Posterior vena cava (tissue), 2 donors: ENCODE data around the gene PRM3. TPM values are rescaled to one million over a fixed set of nuclear protein-coding genes. Genes with fewer than 3 reads are reported as not detected.
"Not testable (repeated sequence)": the region's sequence is repeated elsewhere in the genome, so short reads cannot be mapped to it uniquely, and the experiment has no call there.

ENCODE experiments used
- DNase-seq: peaks from one replicate; pipeline ENCODE4 v3.0.0-alpha.2; 2020; ENCODE audit warnings: low spot score
- intact Hi-C, 2 donors: fragments of 100-400 bp; cut with DNase I; formaldehyde crosslinking; loops; one replicate each; pipeline versions ENCODE4 v1.14.1 to v1.14.2; 2022 to 2023
- total RNA-seq, 2 donors: library from RNA; stranded (reverse); fragmentation: NEBNext Ultra II Directional; extraction: Animal tissue kit (Norgen Biotek cat#: 25700); gene quantifications; one replicate each; pipeline ENCODE4 v1.2.1, GENCODE V29; 2021
- donor health status: DM: yes; HTN: yes; CAD: no.
- donor health status: DM: yes; HTN: yes; CAD: no.

The PRM3 gene
- total RNA-seq, 2 donors from 2014 or later: not detected

DNA sequence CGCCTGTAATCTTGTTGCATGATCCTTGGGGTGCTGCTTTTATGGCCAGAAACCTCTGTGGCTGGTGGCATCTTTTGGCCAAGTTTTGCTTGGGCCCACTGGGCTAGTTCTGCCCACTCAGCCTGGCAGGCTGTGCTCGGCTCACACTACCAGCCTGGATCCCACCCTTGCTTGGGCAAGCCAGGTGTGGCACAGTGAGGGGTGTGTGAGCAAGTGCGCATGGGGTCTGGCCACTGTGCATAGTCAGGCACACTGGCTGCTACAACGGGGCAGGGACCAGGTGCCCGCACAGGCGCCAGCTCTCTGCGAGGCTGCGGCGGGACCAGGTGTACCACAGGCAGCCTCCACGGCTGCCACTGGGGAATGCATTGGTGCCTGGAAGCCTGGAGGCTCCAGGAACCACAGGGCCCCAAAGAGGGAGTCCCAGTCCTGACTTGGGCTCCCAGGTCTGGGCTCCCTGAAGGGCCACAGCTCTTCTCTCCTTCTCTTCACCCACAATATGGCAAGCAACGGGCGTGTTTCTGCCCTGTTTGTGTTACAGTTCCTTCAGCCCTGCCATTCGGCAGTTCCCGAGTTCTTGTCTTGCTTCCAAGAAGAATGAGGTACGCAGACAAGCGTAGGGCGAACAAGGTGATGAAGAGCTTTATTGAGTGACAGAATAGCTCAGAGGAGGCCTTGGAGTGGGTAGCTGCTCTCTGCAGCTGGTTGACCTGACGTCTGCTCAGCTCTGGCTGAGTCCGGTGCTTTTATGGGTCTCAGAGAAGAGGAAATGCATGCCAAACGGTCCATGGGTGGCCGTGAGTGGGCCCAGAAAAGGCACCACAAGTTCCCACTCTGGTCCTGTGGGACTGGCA, 34.4 kb upstream of the PRM3 start:
- DNase-seq: no peak
- intact Hi-C loops: no loop called here

DNA sequence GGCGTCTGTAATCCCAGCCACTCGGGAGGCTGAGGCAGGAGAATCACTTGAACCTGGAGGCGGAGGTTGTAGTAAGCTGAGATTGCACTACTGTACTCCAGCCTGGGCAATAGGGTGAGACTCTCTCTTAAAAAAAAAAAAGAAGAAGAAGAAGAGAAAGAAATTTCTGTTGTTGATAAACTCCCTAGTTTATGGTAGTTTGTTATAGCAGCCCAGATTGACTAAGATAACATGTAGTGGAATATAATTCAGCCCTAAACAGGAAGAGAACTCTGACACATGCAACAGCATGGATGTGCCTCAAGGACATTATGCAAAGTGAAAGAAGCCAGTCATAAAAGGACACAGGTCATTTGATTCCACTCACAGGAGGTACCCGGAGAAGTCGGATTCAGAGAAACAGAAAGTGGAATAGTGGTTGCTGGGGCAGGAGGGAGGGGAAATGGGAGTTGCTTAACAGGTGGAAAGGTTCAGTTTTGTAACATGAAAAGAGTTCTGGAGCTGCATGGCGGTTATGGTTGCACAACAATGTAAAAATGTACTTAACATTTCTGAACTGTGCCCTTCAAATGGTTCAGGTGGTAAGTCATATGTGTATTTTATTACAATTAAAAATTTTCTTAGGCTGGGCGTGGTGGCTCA, 33.7 kb upstream of the PRM3 start:
- DNase-seq: no peak
- intact Hi-C loops: no loop called here

DNA sequence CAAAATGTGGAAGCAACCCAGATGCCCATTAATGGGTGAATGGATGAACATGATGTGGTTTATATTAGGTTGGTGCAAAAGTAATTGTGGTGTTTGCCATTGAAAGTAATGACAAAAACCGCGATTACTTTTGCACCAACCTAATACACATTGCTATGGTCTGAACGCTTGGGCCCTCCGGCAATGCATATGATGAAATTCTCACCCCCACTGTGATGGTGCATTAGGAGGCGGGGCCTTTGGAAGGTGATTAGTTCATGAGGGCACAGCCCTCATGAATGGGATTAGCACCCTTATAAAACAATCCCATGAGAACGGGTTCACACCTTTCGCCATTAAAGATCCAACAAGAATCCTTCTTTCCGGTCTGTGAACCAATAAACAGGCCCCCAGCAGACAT, 33.0 kb upstream of the PRM3 start:
- intact Hi-C loops: no loop called here
- DNase-seq: no peak

DNA sequence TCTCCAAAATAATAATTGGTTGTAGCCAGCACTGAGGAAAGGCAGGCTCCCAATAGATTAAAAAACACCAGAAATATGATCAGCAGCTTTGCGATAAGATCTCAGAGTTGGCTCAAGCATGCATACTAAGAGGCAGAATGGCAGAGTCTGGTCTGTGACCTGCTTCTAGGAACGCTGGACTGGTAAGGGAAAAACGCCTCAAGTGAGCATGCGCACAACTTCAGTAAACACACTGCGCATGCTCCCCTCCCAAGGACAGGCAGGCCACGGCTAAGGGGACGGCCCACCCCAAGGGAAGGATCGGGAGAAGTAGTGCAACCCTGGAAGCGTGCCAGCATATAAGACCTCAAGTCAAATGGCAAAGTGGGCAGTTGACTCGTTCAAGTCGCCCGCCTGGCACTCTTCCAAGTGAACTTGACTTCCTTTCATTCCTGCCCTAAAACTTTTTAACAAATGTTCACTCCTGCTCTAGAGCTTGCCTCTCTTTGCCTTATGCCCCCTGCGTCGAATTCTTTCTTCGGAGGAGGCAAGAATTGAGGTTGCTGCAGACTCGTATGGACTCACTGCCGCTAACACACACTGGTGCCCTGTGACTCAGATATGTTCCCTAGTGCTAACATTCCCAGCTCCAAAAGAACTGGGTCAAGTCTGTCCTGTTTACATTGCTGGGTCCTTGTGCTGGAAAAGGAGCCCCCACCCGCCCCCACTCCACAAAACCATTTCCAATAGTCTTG, 30.1 kb upstream of the PRM3 start:
- intact Hi-C loops: no loop called here
- no peak for DNase-seq

DNA sequence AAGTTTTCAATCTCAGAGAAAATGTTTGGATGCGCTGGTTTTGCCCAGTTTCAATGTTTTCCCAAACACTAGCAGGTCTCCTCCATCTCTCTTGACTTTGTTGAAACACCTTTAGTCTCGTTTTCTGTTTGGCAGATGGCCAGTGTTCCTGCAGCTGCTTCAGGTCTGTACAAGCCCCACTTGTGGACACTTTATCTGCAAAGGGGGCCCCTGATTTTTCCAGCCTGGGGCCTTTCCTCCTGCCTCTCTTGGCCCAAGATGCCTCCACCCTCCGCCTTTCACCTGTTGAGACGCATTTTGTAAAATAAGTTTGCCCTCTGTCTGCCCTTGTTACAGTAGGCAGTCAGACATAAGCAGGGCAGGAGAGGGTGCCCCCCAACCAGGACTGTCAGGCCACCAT, 29.5 kb upstream of the PRM3 start:
- DNase-seq: no peak
- intact Hi-C loops: no loop called here

DNA sequence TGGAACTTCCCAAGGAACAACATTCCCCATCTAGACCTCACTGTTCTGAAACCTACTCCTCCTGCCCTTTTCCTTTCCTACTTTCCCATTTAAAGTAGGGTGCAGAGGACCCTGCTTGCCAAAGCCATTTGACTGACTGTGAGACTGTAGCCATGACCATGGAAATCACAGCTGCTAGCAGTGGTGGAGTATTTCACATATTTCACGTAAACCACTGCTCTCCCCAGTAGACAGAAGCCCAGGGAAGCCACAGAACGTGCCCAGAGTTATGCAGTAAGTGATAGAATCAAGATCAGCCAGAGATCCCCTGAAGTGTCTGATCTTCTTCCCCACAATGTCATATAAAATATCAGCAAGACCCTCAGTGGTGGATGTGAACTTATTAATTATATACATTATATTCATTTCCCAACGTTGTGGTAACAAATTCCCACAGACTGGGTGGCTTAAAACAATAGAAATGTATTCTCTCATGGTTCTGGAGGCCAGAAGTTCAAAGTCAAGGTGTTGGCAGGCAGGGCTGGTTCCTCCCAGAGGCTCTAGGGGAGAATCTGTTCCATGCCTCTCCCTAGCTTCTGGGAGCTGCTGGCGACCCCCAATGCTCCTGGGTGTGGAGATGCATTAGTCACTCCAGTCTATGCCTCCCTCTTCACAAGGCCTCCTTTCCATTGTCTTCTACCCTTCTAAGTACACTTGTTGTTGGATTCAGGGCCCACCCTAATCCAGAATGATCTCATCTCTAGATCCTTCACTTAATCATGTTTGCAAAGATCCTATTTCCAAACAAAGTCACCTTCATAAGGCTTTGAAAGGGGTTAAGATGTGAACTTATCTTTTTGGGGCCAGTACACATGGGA, 28.4 kb upstream of the PRM3 start:
- intact Hi-C loops: no loop called here
- no peak for DNase-seq

DNA sequence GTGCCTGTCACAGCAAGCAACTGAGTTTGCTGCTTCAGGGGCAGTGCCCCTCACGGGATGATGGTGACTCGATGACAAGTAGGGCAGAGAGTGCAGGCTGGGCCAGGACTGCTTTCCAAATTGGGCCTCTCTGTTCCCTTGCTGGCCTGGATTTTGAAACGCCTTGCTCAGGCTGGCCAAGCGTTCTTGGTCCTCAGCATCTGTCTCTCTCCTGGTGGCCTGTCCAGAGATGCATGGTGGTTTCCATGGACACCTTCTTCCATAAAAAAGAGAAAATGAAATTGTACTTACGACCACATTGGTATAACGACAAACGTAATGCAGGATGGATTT, 27.1 kb upstream of the PRM3 start:
- no peak for DNase-seq
- intact Hi-C loops: no loop called here

DNA sequence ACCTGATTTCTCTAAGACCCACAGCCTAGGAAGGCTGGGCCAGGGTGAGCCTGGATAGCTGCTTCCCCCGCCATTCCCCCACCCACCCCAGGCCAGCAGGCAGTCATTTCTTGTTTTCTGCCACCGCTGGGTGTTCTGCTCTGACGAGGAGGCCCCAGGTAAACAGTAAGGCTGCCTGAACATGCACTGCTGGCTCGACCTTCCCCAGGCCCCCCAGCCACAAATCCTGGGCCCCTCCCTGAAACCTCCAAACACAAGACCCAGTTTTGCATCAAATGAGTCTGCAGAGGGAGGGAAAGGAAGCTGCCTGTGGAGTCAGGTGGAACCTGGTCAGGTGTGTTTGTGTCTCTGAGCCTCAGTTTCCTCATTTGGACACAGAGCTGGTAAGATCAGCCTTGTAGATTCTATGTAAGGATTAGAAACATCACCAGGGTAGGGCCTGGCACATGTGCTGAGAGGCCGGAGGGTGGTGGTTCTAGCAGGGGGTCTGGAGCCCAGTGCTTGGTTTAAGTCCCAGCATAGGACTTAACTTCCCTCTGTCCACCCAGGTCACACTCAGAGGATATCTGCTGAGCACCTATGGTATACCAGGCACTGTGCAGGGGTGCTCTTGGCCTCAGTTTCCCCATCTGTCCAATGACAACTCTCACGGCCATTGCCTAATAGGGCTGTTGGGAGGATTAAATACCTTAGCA, 26.6 kb upstream of the PRM3 start:
- intact Hi-C loops: no loop called here
- no peak for DNase-seq

DNA sequence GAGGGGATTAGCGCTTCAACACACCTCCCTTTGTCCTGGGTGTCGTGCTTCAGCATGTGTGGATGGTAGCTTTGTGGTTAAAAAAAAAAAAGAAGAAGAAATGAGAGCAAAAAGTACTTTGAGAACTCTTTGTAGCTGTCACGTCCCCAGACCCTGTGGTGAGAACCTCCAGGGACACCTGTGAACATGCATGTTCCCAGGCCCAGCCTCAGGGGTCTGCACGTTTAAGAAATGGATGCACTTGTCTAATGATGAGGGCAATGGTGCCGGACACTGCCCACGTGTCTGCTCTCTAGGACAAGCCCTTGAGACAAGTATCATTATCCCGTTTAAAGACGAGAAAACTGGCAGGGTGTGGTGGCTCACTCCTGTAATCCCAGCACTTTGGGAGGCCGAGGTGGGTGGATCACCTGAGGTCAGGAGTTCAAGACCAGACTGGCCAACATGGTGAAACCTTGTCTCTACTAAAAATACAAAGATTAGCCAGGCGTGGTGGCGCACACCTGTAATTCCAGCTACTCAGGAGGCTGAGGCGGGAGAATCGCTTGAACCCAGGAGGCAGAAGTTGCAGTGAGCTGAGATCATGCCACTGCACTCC, 25.6 kb upstream of the PRM3 start:
- DNase-seq, intact Hi-C loops: not testable (repeated sequence)

DNA sequence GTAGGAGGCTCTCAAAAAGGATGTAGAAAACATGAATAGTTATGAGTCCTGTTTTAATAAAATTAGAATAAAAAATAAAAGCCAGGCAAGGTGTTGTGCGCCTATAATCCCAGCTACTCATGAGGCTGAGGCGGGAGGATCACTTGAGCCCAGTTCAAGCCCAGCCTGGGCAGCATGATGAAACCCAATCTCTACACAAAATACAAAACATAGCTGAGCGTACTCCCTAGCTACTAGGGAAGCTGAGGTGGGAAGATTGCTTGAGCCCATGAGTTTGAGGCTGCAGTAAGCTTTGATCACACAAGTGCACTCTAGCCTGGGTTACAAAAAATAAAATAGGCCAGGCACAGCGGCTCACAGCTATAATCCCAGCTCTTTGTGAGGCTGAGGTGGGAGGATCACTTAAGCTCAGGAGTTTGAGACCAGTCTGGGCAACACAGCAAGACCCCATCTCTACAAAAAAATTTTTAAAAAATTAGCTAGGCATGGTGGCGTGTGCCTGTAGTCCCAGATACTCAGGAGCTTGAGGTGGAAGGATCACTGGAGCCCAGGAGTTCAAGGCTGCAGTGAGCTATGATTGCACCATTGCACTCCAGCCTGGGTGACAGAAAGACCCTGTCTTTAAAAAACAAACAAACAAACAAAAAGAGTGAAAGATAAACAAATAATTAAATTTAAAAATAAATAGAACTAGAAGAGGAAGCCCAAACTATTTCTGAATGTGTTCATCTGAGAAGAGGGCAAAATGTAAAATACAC, 24.9 kb upstream of the PRM3 start:
- no peak for DNase-seq
- intact Hi-C loops: no loop called here

DNA sequence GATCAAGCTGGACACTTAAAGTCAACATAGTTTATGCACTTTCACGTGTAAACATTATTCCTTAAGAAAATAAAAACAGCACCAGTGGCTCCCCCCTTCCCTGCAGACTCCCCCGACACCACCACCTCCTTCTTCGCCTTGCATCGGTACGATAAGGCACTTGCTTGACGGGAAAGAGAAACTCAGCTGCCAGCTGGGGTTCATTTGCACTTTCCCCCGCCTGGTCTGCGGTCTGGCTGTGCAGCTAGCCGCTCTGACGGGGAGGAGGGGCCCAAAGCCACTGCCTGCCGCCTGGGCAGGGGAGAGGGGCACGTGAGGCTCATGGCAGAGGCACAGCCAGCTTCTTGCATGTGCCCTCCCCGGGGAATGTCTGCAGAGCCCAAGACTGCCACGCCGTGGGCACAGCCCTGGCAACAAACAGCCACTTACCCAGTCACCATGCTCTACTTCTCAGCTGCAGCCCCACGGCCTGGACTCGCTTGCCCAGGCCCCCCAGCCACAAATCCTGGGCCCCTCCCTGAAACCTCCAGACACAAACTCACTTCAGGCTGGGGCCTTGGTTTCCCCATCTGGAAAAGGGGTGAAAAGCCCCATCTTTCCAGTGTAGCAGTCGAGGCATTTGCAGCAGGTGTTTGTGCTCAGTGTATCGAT, 24.2 kb upstream of the PRM3 start:
- DNase-seq: peak; percentile 86
- intact Hi-C loops: no loop called here

DNA sequence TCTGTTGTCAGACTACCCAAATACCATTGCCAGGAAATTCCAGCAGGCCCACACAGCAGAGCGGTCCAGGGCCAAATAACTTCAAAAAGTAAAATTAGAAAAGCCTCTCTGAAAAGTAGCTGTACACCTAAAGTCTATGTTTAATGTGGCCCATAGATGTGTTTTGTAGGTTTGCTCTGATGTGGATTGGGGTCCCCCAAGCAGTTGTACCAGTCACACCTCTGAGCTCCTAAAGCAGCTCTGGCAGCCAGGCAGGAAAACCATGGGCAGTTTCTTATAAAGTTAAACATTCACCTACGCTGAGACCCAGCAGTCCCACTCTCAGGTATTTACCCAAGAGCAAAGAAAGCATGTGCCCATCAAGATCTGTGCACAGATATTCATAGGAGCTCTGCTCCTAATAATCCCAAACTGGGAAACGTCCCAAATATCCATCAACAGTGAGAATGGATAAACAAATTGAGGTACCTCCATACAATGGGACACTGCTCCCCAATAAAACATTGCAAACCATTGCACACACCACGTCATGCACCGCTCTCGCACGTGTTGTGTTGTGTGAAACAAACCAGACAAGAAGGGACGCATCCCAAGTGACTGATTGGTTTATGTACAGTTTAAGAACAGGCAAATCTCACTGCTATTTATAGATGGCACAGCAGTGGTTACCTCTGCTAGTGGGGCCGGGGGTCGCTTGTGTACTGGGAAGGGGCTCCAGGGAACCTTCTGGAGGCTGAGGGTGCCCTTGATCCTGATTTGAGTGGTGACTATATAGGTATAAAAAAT, 23.5 kb upstream of the PRM3 start:
- intact Hi-C loops: no loop called here
- no peak for DNase-seq

DNA sequence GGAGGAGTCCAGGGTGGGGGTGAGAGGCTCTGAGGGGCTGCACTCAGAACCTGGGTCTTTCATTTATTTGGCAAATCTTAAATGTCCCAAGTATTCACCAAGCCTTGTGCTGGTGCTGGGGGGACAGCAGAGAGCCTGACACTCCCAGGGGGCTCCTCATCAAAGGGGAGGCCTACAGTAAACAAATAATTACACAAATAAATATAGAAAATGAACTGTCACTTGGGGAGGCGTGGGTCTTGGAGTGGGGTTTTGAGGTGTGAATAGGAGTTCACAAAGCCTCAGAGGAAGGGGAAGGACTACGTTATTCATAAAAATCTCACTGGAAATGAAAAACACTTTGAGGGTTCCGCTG, 22.9 kb upstream of the PRM3 start:
- intact Hi-C loops: no loop called here
- DNase-seq: no peak

DNA sequence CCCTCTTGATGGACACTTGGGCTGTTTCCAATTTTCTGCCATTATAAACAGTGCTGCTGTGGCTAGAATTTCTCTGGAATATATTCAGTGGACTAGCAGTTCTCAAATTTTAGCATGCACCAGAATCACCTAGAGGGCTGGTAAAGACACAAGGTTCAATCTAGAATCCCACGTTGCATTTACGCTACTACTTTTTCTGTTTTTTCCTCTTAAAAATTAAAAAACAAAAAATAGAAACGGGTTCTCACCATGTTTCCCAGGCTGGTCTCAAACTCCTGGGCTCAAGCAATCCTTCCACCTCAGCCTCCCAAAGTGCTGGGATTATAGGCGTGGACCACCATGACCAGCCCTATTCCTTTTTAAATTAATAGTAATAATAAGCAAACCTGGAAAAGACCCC, 22.2 kb upstream of the PRM3 start:
- intact Hi-C loops: no loop called here
- no peak for DNase-seq

DNA sequence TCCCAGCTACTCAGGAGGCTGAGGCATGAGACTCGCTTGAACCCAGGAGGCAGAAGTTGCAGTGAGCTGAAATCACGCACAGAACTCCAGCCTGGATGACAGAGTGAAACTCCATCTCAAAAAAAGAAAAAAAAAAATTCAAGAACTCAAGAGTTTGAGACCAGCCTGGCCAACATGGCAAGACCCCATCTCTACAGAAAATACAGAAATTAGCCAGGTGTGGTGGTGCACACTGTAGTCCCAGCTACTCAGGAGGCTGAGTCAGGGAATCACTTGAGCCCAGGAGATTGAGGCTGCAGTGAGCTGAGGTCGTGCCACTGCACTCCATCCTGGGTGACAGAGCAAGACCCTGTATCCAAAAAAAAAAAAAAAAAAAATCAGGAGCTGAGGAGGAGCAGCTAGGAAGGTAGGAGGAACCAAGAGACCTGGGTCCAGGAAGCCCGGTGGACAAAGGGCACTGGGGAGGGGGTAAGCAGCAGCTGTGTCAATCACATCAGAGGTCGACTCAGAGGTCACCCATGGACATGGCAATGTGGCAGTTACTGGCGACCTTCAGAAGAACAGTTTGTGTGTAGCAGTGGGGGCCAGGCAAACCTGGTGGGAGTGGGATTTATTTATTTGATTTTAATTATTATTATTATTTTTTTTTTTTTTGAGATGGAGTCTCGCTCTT, 18.8 kb upstream of the PRM3 start:
- intact Hi-C loops: no loop called here
- no peak for DNase-seq

DNA sequence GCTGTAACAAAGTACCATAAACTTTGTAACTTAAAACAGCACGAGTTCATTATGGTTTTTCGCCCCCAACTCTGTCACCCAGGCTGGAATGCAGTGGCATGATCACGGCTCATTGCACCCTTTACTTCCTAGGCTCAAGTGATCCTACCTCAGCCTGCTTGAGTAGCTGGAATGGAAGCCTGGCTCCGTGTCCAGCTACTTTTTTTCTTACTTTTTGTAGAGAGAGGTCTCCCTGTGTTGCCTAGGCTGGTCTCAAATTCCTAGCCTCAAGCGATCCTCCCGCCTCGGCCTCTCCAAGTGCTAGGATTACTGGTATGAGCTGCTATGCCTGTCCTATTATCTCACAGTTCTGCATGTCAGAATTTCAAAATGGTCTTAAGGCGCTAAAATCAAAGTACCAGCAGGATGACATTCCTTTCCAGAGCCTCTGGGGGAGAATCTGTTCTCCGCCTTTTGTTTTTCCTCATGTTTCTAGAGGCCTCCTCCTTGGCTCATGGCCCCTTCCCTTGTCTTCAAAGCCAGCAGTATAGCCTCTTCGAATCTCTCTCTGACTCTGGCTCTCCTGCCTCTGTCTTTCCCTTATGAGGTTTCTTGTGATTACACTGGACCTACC, 17.8 kb upstream of the PRM3 start:
- DNase-seq: no peak
- intact Hi-C loops: loop anchor here in 1 of 2 donors (2.0 kb wide), 1 partner anchor 22 kb away; the partner anchor contains the start of gene TNP2
